ENCODE measurements around the gene NPAS3.

The NPAS3 gene

GRCh38 chr14:33010495-33010894 is 71.8 kb downstream of the NPAS3 start:
- no peak for DNase-seq (ENCODE audit: low read depth)
- TF ChIP-seq, protein P1, sequence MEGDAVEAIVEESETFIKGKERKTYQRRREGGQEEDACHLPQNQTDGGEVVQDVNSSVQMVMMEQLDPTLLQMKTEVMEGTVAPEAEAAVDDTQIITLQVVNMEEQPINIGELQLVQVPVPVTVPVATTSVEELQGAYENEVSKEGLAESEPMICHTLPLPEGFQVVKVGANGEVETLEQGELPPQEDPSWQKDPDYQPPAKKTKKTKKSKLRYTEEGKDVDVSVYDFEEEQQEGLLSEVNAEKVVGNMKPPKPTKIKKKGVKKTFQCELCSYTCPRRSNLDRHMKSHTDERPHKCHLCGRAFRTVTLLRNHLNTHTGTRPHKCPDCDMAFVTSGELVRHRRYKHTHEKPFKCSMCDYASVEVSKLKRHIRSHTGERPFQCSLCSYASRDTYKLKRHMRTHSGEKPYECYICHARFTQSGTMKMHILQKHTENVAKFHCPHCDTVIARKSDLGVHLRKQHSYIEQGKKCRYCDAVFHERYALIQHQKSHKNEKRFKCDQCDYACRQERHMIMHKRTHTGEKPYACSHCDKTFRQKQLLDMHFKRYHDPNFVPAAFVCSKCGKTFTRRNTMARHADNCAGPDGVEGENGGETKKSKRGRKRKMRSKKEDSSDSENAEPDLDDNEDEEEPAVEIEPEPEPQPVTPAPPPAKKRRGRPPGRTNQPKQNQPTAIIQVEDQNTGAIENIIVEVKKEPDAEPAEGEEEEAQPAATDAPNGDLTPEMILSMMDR (IDR thresholded peaks at IDR 0.05; ENCODE audit: insufficient read depth, low read depth, low read length, missing control alignments) = no peak
- H3K4me3 ChIP-seq (ENCODE audit: low read depth, low read length) = no peak overlapping the region

DNA sequence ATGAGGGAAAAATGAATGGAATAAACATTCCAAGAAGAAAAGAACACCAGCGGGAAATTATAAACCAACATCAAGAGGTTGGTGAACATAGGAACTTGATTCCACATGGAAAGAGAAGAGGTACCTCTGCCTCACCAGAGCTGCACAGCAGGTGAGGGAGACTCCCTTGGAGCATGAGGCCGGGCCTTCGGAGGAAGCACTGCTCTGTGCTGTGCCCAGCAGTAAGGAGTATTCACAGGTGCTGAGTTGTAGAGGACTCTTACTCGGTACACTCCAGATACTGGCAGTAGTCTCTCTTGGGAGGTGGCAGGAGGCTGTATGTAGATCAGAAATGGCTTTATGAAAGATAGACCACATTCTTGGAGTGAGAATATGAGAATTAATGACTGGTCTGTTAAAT is 76.0 kb downstream of the NPAS3 start:
- TF ChIP-seq, protein P1 (IDR thresholded peaks at IDR 0.05; ENCODE audit: insufficient read depth, low read depth, low read length, missing control alignments) = no peak
- DNase-seq (ENCODE audit: low read depth) = no peak
- no peak overlapping the region for H3K4me3 ChIP-seq (ENCODE audit: low read depth, low read length)

DNA sequence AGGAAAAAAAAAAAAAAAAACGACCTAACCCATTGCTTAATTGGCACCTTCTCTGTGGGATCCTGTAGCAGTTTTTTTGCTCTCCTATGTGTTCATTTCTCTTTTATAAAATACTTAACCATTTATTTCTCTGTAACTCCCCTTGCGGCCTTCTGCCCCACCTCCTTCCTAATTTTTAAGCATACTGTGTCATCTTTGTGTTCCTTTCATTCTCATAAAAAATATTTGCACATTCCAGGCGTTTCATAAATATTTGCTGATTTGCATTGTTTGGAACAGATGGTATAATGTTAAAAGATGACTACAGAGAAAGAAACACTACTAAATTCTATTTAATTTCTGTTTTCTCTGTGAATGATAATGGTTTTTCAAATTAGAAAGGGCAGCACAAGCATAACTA is 77.9 kb downstream of the NPAS3 start:
- DNase-seq (ENCODE audit: low read depth) = no peak
- TF ChIP-seq, protein P1 (IDR thresholded peaks at IDR 0.05; ENCODE audit: insufficient read depth, low read depth, low read length, missing control alignments) = no peak

GRCh38 chr14:33017016-33017415 is 78.3 kb downstream of the NPAS3 start:
- no peak for DNase-seq (ENCODE audit: low read depth)
- TF ChIP-seq, protein P1 (IDR thresholded peaks at IDR 0.05; ENCODE audit: insufficient read depth, low read depth, low read length, missing control alignments) = no peak
- H3K4me3 ChIP-seq (ENCODE audit: low read depth, low read length) = no peak overlapping the region

More for the DNA sequence above, 77.9 kb downstream of the NPAS3 start:
- no peak overlapping the region for H3K4me3 ChIP-seq (ENCODE audit: low read depth, low read length)

GRCh38 chr14:33019346-33019745 is 80.7 kb downstream of the NPAS3 start:
- no peak for DNase-seq (ENCODE audit: low read depth)
- TF ChIP-seq, protein P1 (IDR thresholded peaks at IDR 0.05; ENCODE audit: insufficient read depth, low read depth, low read length, missing control alignments) = no peak
- H3K4me3 ChIP-seq (ENCODE audit: low read depth, low read length) = no peak overlapping the region

DNA sequence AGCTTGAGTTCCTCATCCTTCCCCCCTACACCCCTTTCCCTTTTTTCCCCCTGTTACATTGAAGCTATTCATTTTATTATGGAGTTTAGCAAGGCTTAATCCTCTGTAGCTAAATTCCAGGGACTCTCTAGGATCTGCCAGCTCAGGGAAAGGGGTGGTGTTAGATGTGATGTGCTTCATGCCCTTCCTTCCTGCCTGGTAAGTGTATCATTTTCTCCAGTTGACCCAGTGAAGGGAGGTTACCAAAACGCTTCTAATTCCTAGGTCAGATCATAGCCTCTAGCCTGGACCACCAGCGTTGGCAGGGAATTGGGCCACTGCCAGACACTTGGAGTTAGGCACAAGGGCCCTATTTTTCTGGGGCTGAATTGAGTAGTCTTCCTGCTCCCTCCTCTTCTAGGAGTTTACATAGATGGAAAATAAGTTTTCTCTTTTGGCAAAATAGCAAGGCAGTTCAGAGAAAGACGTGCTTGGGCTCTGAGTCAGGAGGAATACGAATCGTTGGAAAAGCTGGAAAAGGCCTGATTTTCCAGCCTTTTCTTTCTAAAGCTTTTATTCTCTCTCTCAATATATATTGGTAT is 88.3 kb downstream of the NPAS3 start:
- TF ChIP-seq, protein P1 (IDR thresholded peaks at IDR 0.05; ENCODE audit: insufficient read depth, low read depth, low read length, missing control alignments) = no peak
- no peak overlapping the region for H3K4me3 ChIP-seq (ENCODE audit: low read depth, low read length)
- DNase-seq (ENCODE audit: low read depth) = no peak

DNA sequence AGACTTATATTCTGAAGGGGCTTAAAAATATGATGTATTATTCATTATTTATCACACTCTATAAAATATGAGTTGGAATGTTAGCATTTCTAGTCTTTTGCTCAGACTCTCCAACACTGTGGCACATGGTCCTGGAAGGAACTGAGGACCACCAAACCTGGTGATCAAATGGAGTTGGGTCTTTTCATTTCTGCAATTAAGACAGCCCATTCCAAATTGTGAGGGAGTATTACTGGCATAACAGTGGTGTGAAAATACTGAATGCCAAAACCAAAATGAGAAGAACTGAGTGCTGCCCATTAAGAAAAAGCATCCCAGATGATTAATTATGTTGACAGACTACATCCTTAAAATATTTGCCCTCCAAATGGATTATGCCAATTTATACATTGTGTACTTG is 90.8 kb downstream of the NPAS3 start:
- H3K4me3 ChIP-seq (ENCODE audit: low read depth, low read length) = no peak overlapping the region
- DNase-seq (ENCODE audit: low read depth) = no peak
- TF ChIP-seq, protein P1 (IDR thresholded peaks at IDR 0.05; ENCODE audit: insufficient read depth, low read depth, low read length, missing control alignments) = no peak
